OCI-LY7 (cell line): Measurements from ENCODE around the gene FAM20B. TPM values are rescaled to one million over a fixed set of nuclear protein-coding genes. Genes with fewer than 3 reads are reported as not detected.
A peak's percentile ranks its signal among the peaks of the same experiment; 100 is the strongest.

ENCODE experiments used
- BruUV-seq: library from RNA; stranded (reverse); fragments of 400-500 nt; replicated peaks from 2 replicates; lab custom pipeline; 2021; lab: Mats Ljungman, UMichigan
- CTCF ChIA-PET: fragments of 300-600 bp; sonication (Branson Sonifier 250); formaldehyde crosslinking; loops from one replicate; lab custom pipeline; 2022; ENCODE audit warnings: antibody characterized with exemption; ENCODE audit not compliant: unreplicated experiment; lab: Charles Lee
- POLR2A ChIA-PET: fragments of 300-600 bp; sonication (Branson Sonifier 250); formaldehyde crosslinking; loops from one replicate; lab custom pipeline; 2022; ENCODE audit warnings: antibody characterized with exemption; lab: Charles Lee
- DNase-seq: peaks from one replicate; pipeline ENCODE4 v3.0.0-alpha.2; 2015; ENCODE audit warnings: low spot score
- H2AFZ ChIP-seq: fragments of 200-600 bp; sonication (generic), shearing (Covaris generic); 2 replicates; pipeline ENCODE4 v1.6.1; 2014; ENCODE audit warnings: mild to moderate bottlenecking, antibody characterized with exemption, low read length, moderate library complexity
- H3K27ac ChIP-seq: fragments of 200-600 bp; sonication (generic); 2 replicates; pipeline ENCODE4 v1.5.1; 2014; ENCODE audit warnings: mixed run types, low read depth, mild to moderate bottlenecking, moderate library complexity, low read length, inconsistent platforms; ENCODE audit not compliant: poor library complexity, severe bottlenecking
- H3K36me3 ChIP-seq: fragments of 200-600 bp; sonication (generic); 2 replicates; pipeline ENCODE4 v1.6.1; 2014; ENCODE audit warnings: mild to moderate bottlenecking, antibody characterized with exemption, low read length, moderate library complexity, mixed read lengths; ENCODE audit not compliant: insufficient read depth
- H3K4me1 ChIP-seq: fragments of 200-600 bp; sonication (generic); 2 replicates; pipeline ENCODE4 v1.5.1; 2014; ENCODE audit warnings: mild to moderate bottlenecking, low read length; ENCODE audit not compliant: insufficient read depth, poor library complexity, severe bottlenecking
- H3K4me2 ChIP-seq: fragments of 200-600 bp; sonication (generic); 2 replicates; pipeline ENCODE4 v1.6.1; 2014; ENCODE audit warnings: mild to moderate bottlenecking, low read length
- H3K4me3 ChIP-seq: fragments of 200-600 bp; sonication (generic); 2 replicates; pipeline ENCODE4 v1.5.1; 2014; ENCODE audit warnings: mild to moderate bottlenecking, low read depth, low read length; ENCODE audit not compliant: poor library complexity, severe bottlenecking
- H3K79me2 ChIP-seq: fragments of 200-600 bp; sonication (generic); 2 replicates; pipeline ENCODE4 v1.6.1; 2016; ENCODE audit warnings: low read depth, mild to moderate bottlenecking, low read length, moderate library complexity, mixed read lengths; ENCODE audit not compliant: insufficient read depth
- H3K9me2 ChIP-seq: fragments of 200-600 bp; sonication (generic); 2 replicates; pipeline ENCODE4 v1.6.1; 2016; ENCODE audit warnings: mild to moderate bottlenecking, low read length, mixed read lengths; ENCODE audit not compliant: insufficient read depth
- H3K9me3 ChIP-seq: fragments of 200-600 bp; sonication (generic); 2 replicates; pipeline ENCODE4 v1.6.1; 2014; ENCODE audit warnings: mild to moderate bottlenecking, mixed run types, low read length, mixed read lengths
- H4K20me1 ChIP-seq: fragments of 200-600 bp; sonication (generic); 2 replicates; pipeline ENCODE4 v1.6.1; 2014; ENCODE audit warnings: mild to moderate bottlenecking, antibody characterized with exemption, low read length, moderate library complexity, mixed read lengths; ENCODE audit not compliant: insufficient read depth
- EZH2phosphoT487 ChIP-seq: fragments of 200-600 bp; sonication (generic); IDR thresholded peaks from 2 replicates; pipeline ENCODE4 v1.6.1; 2018; ENCODE audit warnings: low read depth, borderline replicate concordance, mild to moderate bottlenecking, mixed run types, antibody characterized with exemption, low read length, moderate library complexity, mixed read lengths
- intact Hi-C: fragments of 100-400 bp; cut with micrococcal nuclease; formaldehyde crosslinking; loops from one replicate; pipeline ENCODE4 v1.10.0; 2022; ENCODE audit not compliant: unreplicated experiment
- total RNA-seq, 2 experiments: library from RNA; depleted of rRNA in 1 of 2; stranded (reverse); fragments of >200 nt in 1 of 2; shearing (Covaris generic) in 1 of 2; gene quantifications; 2 replicates each; pipeline ENCODE4 v1.2.3, GENCODE V29; 2014 to 2022
- TF ChIP-seq, protein P1 (sequence below): fragments of 200-600 bp; sonication (generic); conservative IDR thresholded peaks from 2 replicates; pipeline ENCODE4 v1.5.1; 2014; ENCODE audit warnings: mild to moderate bottlenecking, antibody characterized with exemption, low read length, moderate library complexity, mixed read lengths

FAM20B gene
- total RNA-seq, 2 experiments from 2014 or later = 17.1 to 36.5 TPM

DNA sequence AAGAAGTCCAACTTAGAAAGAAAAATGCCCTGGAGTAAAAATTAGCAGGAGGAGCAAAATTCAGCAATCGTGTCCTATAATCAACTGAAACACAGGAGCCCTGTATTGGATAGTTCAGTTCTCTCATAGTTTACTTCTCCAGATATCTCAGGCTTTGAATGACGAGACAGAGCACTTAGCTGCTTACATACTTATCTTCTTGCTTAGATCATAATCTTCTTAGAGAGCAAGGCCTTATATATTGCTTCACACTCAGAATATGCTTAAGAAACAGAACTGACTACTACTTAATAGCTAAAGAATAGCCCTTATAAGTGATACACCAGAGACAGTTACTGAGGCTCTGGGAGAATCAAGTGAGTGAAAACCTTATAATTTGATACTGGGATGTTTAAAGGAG is 95.0 kb downstream of the FAM20B start:
- H3K9me3 ChIP-seq = no peaks in the 10 kb centered on the region
- CTCF ChIA-PET = interaction anchor here (0.6 kb wide), 1 partner anchor 173 kb away, joined by 3 read pairs; the partner anchor contains the start of gene SOAT1
- no peaks in the 10 kb centered on the region for H3K9me2 ChIP-seq
- H4K20me1 ChIP-seq = no peaks in the 10 kb centered on the region
- BruUV-seq = no TSS peak
- POLR2A ChIA-PET = interaction anchor here (0.5 to 1.0 kb wide), 6 partner anchors 10 to 260 kb away, joined by 3 to 5 read pairs (median 3); no protein-coding TSS in a partner anchor
- H2AFZ ChIP-seq = no peak overlapping the region
- H3K4me3 ChIP-seq = no peak overlapping the region
- no peak for DNase-seq
- H3K4me1 ChIP-seq = no peaks in the 10 kb centered on the region
- peaks cover 42% of the 10 kb centered on the region for H3K36me3 ChIP-seq
- H3K79me2 ChIP-seq = no peaks in the 10 kb centered on the region
- H3K27ac ChIP-seq = no peak overlapping the region
- no peak for TF ChIP-seq EZH2phosphoT487
- TF ChIP-seq, protein P1, sequence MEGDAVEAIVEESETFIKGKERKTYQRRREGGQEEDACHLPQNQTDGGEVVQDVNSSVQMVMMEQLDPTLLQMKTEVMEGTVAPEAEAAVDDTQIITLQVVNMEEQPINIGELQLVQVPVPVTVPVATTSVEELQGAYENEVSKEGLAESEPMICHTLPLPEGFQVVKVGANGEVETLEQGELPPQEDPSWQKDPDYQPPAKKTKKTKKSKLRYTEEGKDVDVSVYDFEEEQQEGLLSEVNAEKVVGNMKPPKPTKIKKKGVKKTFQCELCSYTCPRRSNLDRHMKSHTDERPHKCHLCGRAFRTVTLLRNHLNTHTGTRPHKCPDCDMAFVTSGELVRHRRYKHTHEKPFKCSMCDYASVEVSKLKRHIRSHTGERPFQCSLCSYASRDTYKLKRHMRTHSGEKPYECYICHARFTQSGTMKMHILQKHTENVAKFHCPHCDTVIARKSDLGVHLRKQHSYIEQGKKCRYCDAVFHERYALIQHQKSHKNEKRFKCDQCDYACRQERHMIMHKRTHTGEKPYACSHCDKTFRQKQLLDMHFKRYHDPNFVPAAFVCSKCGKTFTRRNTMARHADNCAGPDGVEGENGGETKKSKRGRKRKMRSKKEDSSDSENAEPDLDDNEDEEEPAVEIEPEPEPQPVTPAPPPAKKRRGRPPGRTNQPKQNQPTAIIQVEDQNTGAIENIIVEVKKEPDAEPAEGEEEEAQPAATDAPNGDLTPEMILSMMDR = no peak
- no peak overlapping the region for H3K4me2 ChIP-seq
- intact Hi-C loops = loop anchor here (1.0 to 10.0 kb wide), 3 partner anchors 172 to 384 kb away; no protein-coding TSS in a partner anchor

DNA sequence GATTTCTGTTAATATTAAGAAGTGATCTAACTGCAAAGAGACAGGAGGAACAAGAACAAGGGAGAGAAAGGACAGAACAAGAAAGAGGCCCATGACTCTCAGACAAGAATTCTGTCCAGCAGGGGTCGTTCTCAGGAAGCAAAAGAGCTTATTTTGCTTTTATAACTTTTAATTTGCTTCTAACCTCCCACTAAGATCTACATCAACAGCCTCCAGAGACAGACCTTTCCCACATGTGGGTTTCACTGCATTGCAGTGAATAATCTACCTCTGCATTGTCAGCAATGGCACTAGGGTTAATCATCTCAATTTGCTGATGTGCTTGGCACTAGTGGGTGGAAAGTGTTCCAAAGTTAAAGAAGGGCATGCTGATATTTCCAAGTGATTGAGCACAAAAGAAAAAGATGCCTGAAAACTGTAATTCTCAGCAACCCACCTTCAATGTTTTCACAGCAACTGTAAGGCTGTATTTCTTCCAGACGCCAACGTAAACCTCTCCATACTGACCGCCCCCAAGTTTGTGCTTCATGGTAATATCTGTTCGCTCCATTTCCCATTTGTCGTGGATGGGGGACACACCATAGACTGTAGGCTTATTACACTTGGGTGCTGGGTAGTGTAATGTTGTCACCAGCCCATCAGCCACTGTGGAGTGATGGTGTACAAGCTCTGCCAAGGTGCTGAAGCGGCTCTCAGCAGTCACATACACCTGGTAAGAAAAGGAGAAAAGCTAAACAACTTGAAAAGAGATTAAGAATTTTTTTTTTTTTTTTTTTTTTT is 95.7 kb downstream of the FAM20B start:
- no peaks in the 10 kb centered on the region for H3K9me3 ChIP-seq
- no peaks in the 10 kb centered on the region for H3K9me2 ChIP-seq
- no peak overlapping the region for H3K4me2 ChIP-seq
- no peaks in the 10 kb centered on the region for H3K79me2 ChIP-seq
- H3K4me3 ChIP-seq = no peak overlapping the region
- no peaks in the 10 kb centered on the region for H3K4me1 ChIP-seq
- intact Hi-C loops = loop anchor here (1.0 to 10.0 kb wide), 3 partner anchors 171 to 383 kb away; no protein-coding TSS in a partner anchor
- peaks cover 40% of the 10 kb centered on the region for H3K36me3 ChIP-seq
- H3K27ac ChIP-seq = no peak overlapping the region
- BruUV-seq = no TSS peak
- TF ChIP-seq, protein P1 = peak; percentile 88
- no peak for TF ChIP-seq EZH2phosphoT487
- DNase-seq = peak; percentile 63
- ChIA-PET POLR2A (interaction anchor here (0.6 to 1.0 kb wide), 2 partner anchors 9 to 54 kb away, joined by 3 read pairs; no protein-coding TSS in a partner anchor), CTCF (interaction anchor here (0.5 to 0.6 kb wide), 2 partner anchors 64 to 444 kb away, joined by 3 read pairs; no protein-coding TSS in a partner anchor)
- H4K20me1 ChIP-seq = no peaks in the 10 kb centered on the region
- H2AFZ ChIP-seq = no peak overlapping the region

- H3K9me2 ChIP-seq = no peaks in the 10 kb centered on the region
- peaks cover 14% of the 10 kb centered on the region for H3K4me1 ChIP-seq
- CTCF ChIA-PET = no interaction called here
- H2AFZ ChIP-seq = no peak overlapping the region
- intact Hi-C loops = loop anchor here (10.0 kb wide), 1 partner anchor 380 kb away; no protein-coding TSS in a partner anchor
- no peak for DNase-seq
- no peaks in the 10 kb centered on the region for H3K79me2 ChIP-seq
- H3K4me3 ChIP-seq = no peak overlapping the region
- H3K36me3 ChIP-seq = peaks cover 18% of the 10 kb centered on the region
- TF ChIP-seq EZH2phosphoT487 = no peak
- TF ChIP-seq, protein P1 = no peak
- H3K27ac ChIP-seq = no peak overlapping the region
- POLR2A ChIA-PET = no interaction called here
- H3K4me2 ChIP-seq = no peak overlapping the region
- no peaks in the 10 kb centered on the region for H3K9me3 ChIP-seq
- BruUV-seq = no TSS peak
- no peaks in the 10 kb centered on the region for H4K20me1 ChIP-seq
Observed at GRCh38 chr1:179124873-179125272, 99.2 kb downstream of the FAM20B start.
